ENCODE results near the gene GTF3C2. TPM values are rescaled to one million over a fixed set of nuclear protein-coding genes. Genes with fewer than 3 reads are reported as not detected.

GTF3C2 gene
- total and polyA plus RNA-seq, 9 of the 15 experiments (the other 6 are each of a cell fraction or from before 2014, with no cell fraction given), result 35.5 to 96.8 (median 53.0) TPM

DNA sequence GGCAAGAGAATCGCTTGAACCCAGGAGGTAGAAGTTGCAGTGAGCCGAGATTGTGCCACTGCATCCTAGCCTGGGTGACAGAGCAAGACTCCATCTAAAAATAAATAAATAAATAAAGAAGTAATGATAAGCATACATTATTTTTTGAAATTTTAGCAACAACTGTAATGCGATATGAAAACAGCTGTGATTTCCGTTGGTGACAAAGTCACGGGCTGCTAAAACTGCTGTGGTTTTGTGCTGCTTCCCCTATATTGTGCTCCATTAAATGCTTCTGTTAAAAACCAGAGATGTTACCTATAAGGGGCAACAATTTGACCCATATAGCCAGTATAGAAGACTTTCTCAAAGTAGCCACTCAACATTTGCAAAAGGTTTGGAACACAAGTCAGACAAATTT is 66.0 kb downstream of the GTF3C2 start:
- Histone ChIP-seq H3K4me2 (ENCODE audit: insufficient read depth, low read length) (no peak overlapping the region), H4K20me1 (replicated peaks; ENCODE audit: control insufficient read depth, insufficient read depth, low read length) (no peaks in the 10 kb centered on the region), H3K27ac (ENCODE audit: extremely low read depth, low read depth, low read length) (no peak overlapping the region), H3K79me2 (ENCODE audit: control insufficient read depth, insufficient read depth, low read length) (no peaks in the 10 kb centered on the region), H3K9ac (ENCODE audit: insufficient read depth in 1 of 2, low read depth in 2 of 2, low read length in 2 of 2) (no peak overlapping the region), H3K4me3 (no peak overlapping the region), H3K27me3 (ENCODE audit: control insufficient read depth in 2 of 2, insufficient read depth in 2 of 2, low read length in 2 of 2) (no peaks in the 10 kb centered on the region), H3K4me1 (replicated peaks in 1 of 2; ENCODE audit: control insufficient read depth in 2 of 2, insufficient read depth in 2 of 2, low read length in 2 of 2) (peaks cover 4 to 9% of the 10 kb centered on the region in 2 experiments), H3K9me1 (ENCODE audit: control insufficient read depth, insufficient read depth, low read length) (no peaks in the 10 kb centered on the region), H2AFZ (ENCODE audit: low read depth, low read length) (no peak overlapping the region), H3K36me3 (ENCODE audit: control insufficient read depth, insufficient read depth, low read length) (no peaks in the 10 kb centered on the region), H3K9me3 (replicated peaks; ENCODE audit: control insufficient read depth, insufficient read depth, low read depth, low read length) (no peaks in the 10 kb centered on the region)
- TF ChIP-seq ZSCAN29 (IDR thresholded peaks at IDR 0.05) (no peak), ESRRA (IDR thresholded peaks at IDR 0.05; ENCODE audit: borderline replicate concordance, low read depth) (no peak), HMBOX1 (IDR thresholded peaks at IDR 0.05) (no peak), BRD4 (IDR thresholded peaks at IDR 0.05) (no peak), HIVEP1 (CRISPR knock-in tag; IDR thresholded peaks at IDR 0.05) (no peak), TCF7L2 (IDR thresholded peaks at IDR 0.05; ENCODE audit: low read depth, low read length) (no peak)
- POLR2A ChIA-PET, result interaction anchor here (0.6 to 1.2 kb wide), 2 partner anchors 207 to 440 kb away, joined by 4 to 6 read pairs; no protein-coding TSS in a partner anchor
- BruUV-seq (replicated peaks), result no TSS peak
- intact Hi-C loops (cut with micrococcal nuclease) (loop anchor here (10.0 kb wide), 1 partner anchor 326 kb away; no protein-coding TSS in a partner anchor), in situ Hi-C loops (cut with MboI) (loop anchor here (10.0 kb wide), 1 partner anchor 446 kb away; the partner anchor contains the start of gene DPYSL5)
- no peak for DNase-seq (ENCODE audit: extremely low read depth in 1 of 4, low spot score in 3 of 4)
- 45% methylated on average over 5 of the region's 5 CpGs for WGBS (ENCODE audit: insufficient coverage, low coverage, missing lambda C conversion rate)
- CTCF ChIA-PET (ENCODE audit: low intra/inter-chr PET ratio), result no interaction called here
- no peak for FAIRE-seq
- no peak for ATAC-seq
